Peyer's patch (tissue), 4 donors: ENCODE data around the gene ARHGEF3.

Experiments used
- POLR2A ChIP-seq, 2 donors: fragments of 450-650 bp; IDR thresholded peaks; one replicate each; pipeline ENCODE4 v1.5.1; 2017; ENCODE audit warnings: antibody characterized with exemption in 2 of 2, mild to moderate bottlenecking in 2 of 2, moderate library complexity in 2 of 2
- TF ChIP-seq, protein P1 (sequence below), 6 experiments: fragments of 450-650 bp in 4 of 6; fragments of 200-600 bp in 2 of 6; sonication (generic) in 1 of 6; IDR thresholded peaks; one replicate each; pipeline ENCODE4 v1.5.1; 2017 to 2019; ENCODE audit warnings: antibody characterized with exemption in 6 of 6, mild to moderate bottlenecking in 3 of 6, moderate library complexity in 1 of 6

DNA sequence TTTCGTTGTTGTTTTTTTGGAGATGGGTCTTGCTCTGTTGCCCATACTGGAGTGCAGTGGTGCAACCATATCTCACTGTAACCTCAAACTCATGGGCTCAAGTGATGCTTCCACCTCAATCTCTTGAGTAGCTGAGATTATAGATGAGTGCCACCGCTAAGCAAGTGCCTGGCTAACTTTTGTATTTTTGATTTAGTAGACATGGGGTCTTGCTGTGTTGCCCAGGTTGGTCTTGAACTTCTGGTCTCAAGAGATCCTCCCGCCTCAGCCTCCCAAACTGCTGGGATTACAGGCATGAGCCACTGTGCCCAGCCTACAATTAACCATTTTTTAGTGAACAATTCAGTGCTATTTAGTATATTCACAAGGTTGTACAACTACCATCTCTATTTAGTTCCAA lies 42.2 kb downstream of the ARHGEF3 start:
- TF ChIP-seq POLR2A (IDR thresholded peaks at IDR 0.05): no peak
- TF ChIP-seq, protein P1, sequence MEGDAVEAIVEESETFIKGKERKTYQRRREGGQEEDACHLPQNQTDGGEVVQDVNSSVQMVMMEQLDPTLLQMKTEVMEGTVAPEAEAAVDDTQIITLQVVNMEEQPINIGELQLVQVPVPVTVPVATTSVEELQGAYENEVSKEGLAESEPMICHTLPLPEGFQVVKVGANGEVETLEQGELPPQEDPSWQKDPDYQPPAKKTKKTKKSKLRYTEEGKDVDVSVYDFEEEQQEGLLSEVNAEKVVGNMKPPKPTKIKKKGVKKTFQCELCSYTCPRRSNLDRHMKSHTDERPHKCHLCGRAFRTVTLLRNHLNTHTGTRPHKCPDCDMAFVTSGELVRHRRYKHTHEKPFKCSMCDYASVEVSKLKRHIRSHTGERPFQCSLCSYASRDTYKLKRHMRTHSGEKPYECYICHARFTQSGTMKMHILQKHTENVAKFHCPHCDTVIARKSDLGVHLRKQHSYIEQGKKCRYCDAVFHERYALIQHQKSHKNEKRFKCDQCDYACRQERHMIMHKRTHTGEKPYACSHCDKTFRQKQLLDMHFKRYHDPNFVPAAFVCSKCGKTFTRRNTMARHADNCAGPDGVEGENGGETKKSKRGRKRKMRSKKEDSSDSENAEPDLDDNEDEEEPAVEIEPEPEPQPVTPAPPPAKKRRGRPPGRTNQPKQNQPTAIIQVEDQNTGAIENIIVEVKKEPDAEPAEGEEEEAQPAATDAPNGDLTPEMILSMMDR (IDR thresholded peaks at IDR 0.05): no peak
